ENCODE results near the gene GAL3ST2. TPM values are rescaled to one million over a fixed set of nuclear protein-coding genes. Genes with fewer than 3 reads are reported as not detected.

GAL3ST2 gene
- total RNA-seq, 1 experiment from 2014 or later = not detected

- Histone ChIP-seq H3K4me3 (no peak overlapping the region), H3K27ac (no peak overlapping the region), H3K27me3 (no peaks in the 10 kb centered on the region; the same call in 1 of the 2 replicates), H3K4me1 (no peaks in the 10 kb centered on the region), H3K9me3 (replicated peaks) (no peaks in the 10 kb centered on the region), H3K36me3 (no peaks in the 10 kb centered on the region)
- no peak for DNase-seq
Observed at GRCh38 chr2:241837197-241837965, 60.8 kb downstream of the GAL3ST2 start.

- Histone ChIP-seq H3K4me1 (no peaks in the 10 kb centered on the region), H3K27me3 (no peaks in the 10 kb centered on the region), H3K27ac (no peak overlapping the region), H3K4me3 (no peak overlapping the region), H3K9me3 (replicated peaks) (no peaks in the 10 kb centered on the region), H3K36me3 (no peaks in the 10 kb centered on the region)
- DNase-seq = no peak
Observed at GRCh38 chr2:241841181-241842066, 64.8 kb downstream of the GAL3ST2 start.

GRCh38 chr2:241842067-241842415, 65.4 kb downstream of the GAL3ST2 start:
- H3K36me3 ChIP-seq = no peaks in the 10 kb centered on the region
- no peaks in the 10 kb centered on the region for H3K27me3 ChIP-seq
- H3K4me1 ChIP-seq = no peaks in the 10 kb centered on the region
- no peak overlapping the region for H3K4me3 ChIP-seq
- no peak overlapping the region for H3K27ac ChIP-seq
- no peak for DNase-seq
- no peaks in the 10 kb centered on the region for H3K9me3 ChIP-seq (replicated peaks)

- Histone ChIP-seq H3K27me3 (no peaks in the 10 kb centered on the region), H3K4me1 (no peaks in the 10 kb centered on the region), H3K4me3 (no peak overlapping the region), H3K9me3 (replicated peaks) (no peaks in the 10 kb centered on the region), H3K27ac (no peak overlapping the region), H3K36me3 (no peaks in the 10 kb centered on the region)
- DNase-seq = no peak
Observed at GRCh38 chr2:241842620-241843211, 66.1 kb downstream of the GAL3ST2 start.

GRCh38 chr2:241843321-241844065, 66.9 kb downstream of the GAL3ST2 start:
- Histone ChIP-seq H3K9me3 (replicated peaks) (no peaks in the 10 kb centered on the region), H3K27ac (no peak overlapping the region), H3K4me3 (no peak overlapping the region), H3K27me3 (no peaks in the 10 kb centered on the region), H3K4me1 (no peaks in the 10 kb centered on the region), H3K36me3 (no peaks in the 10 kb centered on the region)
- no peak for DNase-seq

- Histone ChIP-seq H3K27ac (no peak overlapping the region), H3K9me3 (replicated peaks) (no peaks in the 10 kb centered on the region), H3K27me3 (no peaks in the 10 kb centered on the region), H3K4me3 (no peak overlapping the region), H3K4me1 (no peaks in the 10 kb centered on the region), H3K36me3 (no peaks in the 10 kb centered on the region)
- no peak for DNase-seq
Observed at GRCh38 chr2:241844066-241844728, 67.6 kb downstream of the GAL3ST2 start.

- H3K4me3 ChIP-seq = no peak overlapping the region
- no peaks in the 10 kb centered on the region for H3K27me3 ChIP-seq
- H3K9me3 ChIP-seq (replicated peaks) = no peaks in the 10 kb centered on the region
- no peak for DNase-seq
- no peak overlapping the region for H3K27ac ChIP-seq
- no peaks in the 10 kb centered on the region for H3K4me1 ChIP-seq
- no peaks in the 10 kb centered on the region for H3K36me3 ChIP-seq
Observed at GRCh38 chr2:241844831-241845578, 68.4 kb downstream of the GAL3ST2 start.

- Histone ChIP-seq H3K27ac (no peak overlapping the region), H3K27me3 (no peaks in the 10 kb centered on the region), H3K9me3 (replicated peaks) (no peaks in the 10 kb centered on the region), H3K4me1 (no peaks in the 10 kb centered on the region), H3K36me3 (no peaks in the 10 kb centered on the region), H3K4me3 (no peak overlapping the region)
- DNase-seq = no peak
Observed at GRCh38 chr2:241846406-241846805, 69.8 kb downstream of the GAL3ST2 start.

GRCh38 chr2:241848761-241849615, 72.4 kb downstream of the GAL3ST2 start:
- Histone ChIP-seq H3K4me3 (no peak overlapping the region), H3K36me3 (no peaks in the 10 kb centered on the region), H3K27ac (no peak overlapping the region), H3K4me1 (peaks cover 5% of the 10 kb centered on the region), H3K27me3 (peaks cover 5% of the 10 kb centered on the region; the same call in 1 of the 2 replicates), H3K9me3 (replicated peaks) (no peaks in the 10 kb centered on the region)
- DNase-seq = no peak

- H3K4me1 ChIP-seq = peaks cover 14% of the 10 kb centered on the region
- no peaks in the 10 kb centered on the region for H3K36me3 ChIP-seq
- H3K27ac ChIP-seq = no peak overlapping the region
- H3K9me3 ChIP-seq (replicated peaks) = no peaks in the 10 kb centered on the region
- peaks cover 5% of the 10 kb centered on the region; the same call in 1 of the 2 replicates for H3K27me3 ChIP-seq
- H3K4me3 ChIP-seq = no peak overlapping the region
- DNase-seq = no peak
Observed at GRCh38 chr2:241849616-241850543, 73.3 kb downstream of the GAL3ST2 start.

- H3K4me1 ChIP-seq = peaks cover 22% of the 10 kb centered on the region
- DNase-seq = no peak
- no peaks in the 10 kb centered on the region for H3K9me3 ChIP-seq (replicated peaks)
- H3K27ac ChIP-seq = no peak overlapping the region
- no peaks in the 10 kb centered on the region for H3K36me3 ChIP-seq
- H3K4me3 ChIP-seq = no peak overlapping the region
- peaks cover 5% of the 10 kb centered on the region; the same call in 1 of the 2 replicates for H3K27me3 ChIP-seq
Observed at GRCh38 chr2:241850544-241851324, 74.1 kb downstream of the GAL3ST2 start.

Measured in SJCRH30 (cell line).